Memory B cell (primary cell): ENCODE data around the gene C5orf24.

ENCODE experiments used
- ATAC-seq: fragments of 150-1000 bp; cut with Tn5 transposase; 2 replicates; pipeline ENCODE4 v1.10.0; 2021; ENCODE audit warnings: low read depth, mild to moderate bottlenecking, moderate library complexity
- DNase-seq, 2 donors: peaks; one replicate each; pipeline ENCODE4 v3.0.0; 2022; ENCODE audit warnings: low spot score in 2 of 2
- H3K27ac Mint-ChIP-seq: one replicate; pipeline ENCODE4 v1.8.0; 2022; ENCODE audit warnings: mild to moderate bottlenecking, moderate library complexity, mixed read lengths
- H3K27me3 Mint-ChIP-seq: one replicate; pipeline ENCODE4 v1.8.0; 2022; ENCODE audit warnings: mixed read lengths
- H3K36me3 Mint-ChIP-seq: one replicate; pipeline ENCODE4 v1.8.0; 2022; ENCODE audit warnings: mild to moderate bottlenecking, mixed read lengths
- H3K4me1 Mint-ChIP-seq: one replicate; pipeline ENCODE4 v1.8.0; 2022; ENCODE audit warnings: mixed read lengths
- H3K4me3 Mint-ChIP-seq: one replicate; pipeline ENCODE4 v1.8.0; 2022; ENCODE audit warnings: mild to moderate bottlenecking, moderate library complexity, mixed read lengths
- H3K9me3 Mint-ChIP-seq: one replicate; pipeline ENCODE4 v1.8.0; 2022; ENCODE audit warnings: mixed read lengths

Gene C5orf24

GRCh38 chr5:134845852-134846640 is at the start of gene C5orf24:
TSS of gene C5orf24 (plus strand) at chr5:134845968. CDS start at chr5:134854901, 8,933 bp downstream.
- no peaks in the 10 kb centered on the region for H3K27me3 Mint-ChIP-seq
- ATAC-seq, result peak; percentile 89
- H3K4me3 Mint-ChIP-seq, result peak within 1 kb of the TSS; percentile 92

GRCh38 chr5:134798468-134798867 is 47.3 kb upstream of the C5orf24 start:
- DNase-seq (no peak), ATAC-seq (no peak)
- Mint-ChIP-seq H3K27me3 (no peaks in the 10 kb centered on the region), H3K4me3 (no peak overlapping the region), H3K27ac (no peak overlapping the region), H3K4me1 (no peaks in the 10 kb centered on the region), H3K36me3 (peaks cover 22% of the 10 kb centered on the region), H3K9me3 (no peaks in the 10 kb centered on the region)

More at GRCh38 chr5:134845852-134846640, at the start of gene C5orf24:
- Mint-ChIP-seq H3K9me3 (no peaks in the 10 kb centered on the region), H3K27ac (peak within 1 kb of the TSS; percentile 98), H3K36me3 (peaks cover 4% of the 10 kb centered on the region), H3K4me1 (peaks cover 18% of the 10 kb centered on the region)
- peak; percentile 80 to 84 for DNase-seq

DNA sequence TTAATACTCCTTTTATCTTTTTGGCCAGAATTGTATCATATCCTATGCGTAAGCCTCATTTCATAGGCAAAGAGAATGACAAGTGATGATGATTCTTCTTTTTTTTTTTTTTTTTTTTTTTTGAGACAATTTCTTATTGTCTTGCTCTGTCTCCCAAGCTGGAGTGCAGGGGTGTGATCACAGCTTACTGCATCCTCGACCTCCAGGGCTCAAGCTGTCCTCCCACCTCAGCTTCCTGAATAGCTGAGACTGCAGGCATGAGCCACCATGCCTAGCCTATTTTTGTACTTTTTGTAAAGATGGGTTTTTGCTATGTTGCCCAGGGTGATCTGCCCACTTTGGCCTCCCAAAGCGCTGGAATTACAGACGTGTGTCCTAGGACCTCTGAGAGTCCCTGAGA is 41.9 kb upstream of the C5orf24 start:
- no peak for ATAC-seq
- Mint-ChIP-seq H3K9me3 (no peaks in the 10 kb centered on the region), H3K4me3 (no peak overlapping the region), H3K36me3 (peaks cover 16% of the 10 kb centered on the region), H3K4me1 (no peaks in the 10 kb centered on the region), H3K27me3 (no peaks in the 10 kb centered on the region), H3K27ac (no peak overlapping the region)
- no peak for DNase-seq

- H3K27me3 Mint-ChIP-seq, result no peaks in the 10 kb centered on the region
- H3K36me3 Mint-ChIP-seq, result peaks cover 18% of the 10 kb centered on the region
These were observed 32.4 kb upstream of the C5orf24 start for GRCh38 chr5:134813407-134813806.

DNA sequence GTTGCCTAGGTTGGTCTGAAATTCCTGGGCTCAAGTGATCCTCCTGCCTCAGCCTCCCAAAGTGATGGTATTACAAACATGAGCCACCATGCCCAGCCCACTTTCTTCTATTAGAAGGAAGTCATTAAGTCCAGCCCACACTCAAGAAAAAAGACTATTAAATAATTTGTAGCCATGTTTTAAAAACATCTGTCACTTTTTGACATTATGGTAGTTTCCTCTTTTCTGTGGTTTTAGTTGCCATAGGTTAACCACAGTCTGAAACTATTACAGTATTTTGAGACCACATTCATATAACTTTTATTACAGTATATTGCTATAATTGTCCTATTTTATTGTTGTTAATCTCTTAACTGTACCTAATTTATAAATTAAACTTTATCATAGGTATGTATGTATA is 31.9 kb upstream of the C5orf24 start:
- no peak overlapping the region for H3K4me3 Mint-ChIP-seq
- H3K9me3 Mint-ChIP-seq, result no peaks in the 10 kb centered on the region
- H3K4me1 Mint-ChIP-seq, result peaks cover 6% of the 10 kb centered on the region
- peak overlapping the region; percentile 85 for H3K27ac Mint-ChIP-seq
- DNase-seq (peak in 1 of 2 donors; percentile 8), ATAC-seq (peak; percentile 86)
- no peaks in the 10 kb centered on the region for H3K27me3 Mint-ChIP-seq
- H3K36me3 Mint-ChIP-seq, result peaks cover 18% of the 10 kb centered on the region

More at GRCh38 chr5:134813407-134813806, 32.4 kb upstream of the C5orf24 start:
- Mint-ChIP-seq H3K4me3 (no peak overlapping the region), H3K4me1 (peaks cover 6% of the 10 kb centered on the region), H3K27ac (peak overlapping the region; percentile 85), H3K9me3 (no peaks in the 10 kb centered on the region)
- peak; percentile 72 for ATAC-seq
- no peak for DNase-seq

DNA sequence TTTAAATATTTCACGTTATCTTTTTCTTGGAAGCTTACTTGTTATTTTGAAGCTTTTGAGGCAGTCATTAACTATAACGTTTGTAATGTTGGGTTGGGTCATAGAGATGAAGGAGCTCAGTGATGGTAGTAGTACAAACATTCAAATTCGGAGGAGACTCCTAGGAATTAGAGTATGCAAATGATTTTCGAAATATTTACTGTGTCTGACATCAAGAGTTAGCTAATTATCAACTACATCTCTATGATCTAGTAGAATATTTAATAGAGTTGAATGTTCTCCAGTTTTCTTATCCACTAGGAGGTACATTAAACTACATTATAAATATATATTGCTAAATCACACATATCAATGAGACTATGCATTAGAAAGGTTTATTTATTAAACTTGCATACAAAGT is 28.8 kb upstream of the C5orf24 start:
- Mint-ChIP-seq H3K4me1 (peaks cover 6% of the 10 kb centered on the region), H3K36me3 (peaks cover 21% of the 10 kb centered on the region), H3K9me3 (no peaks in the 10 kb centered on the region), H3K27ac (no peak overlapping the region), H3K4me3 (no peak overlapping the region), H3K27me3 (no peaks in the 10 kb centered on the region)
- no peak for DNase-seq
- no peak for ATAC-seq

DNA sequence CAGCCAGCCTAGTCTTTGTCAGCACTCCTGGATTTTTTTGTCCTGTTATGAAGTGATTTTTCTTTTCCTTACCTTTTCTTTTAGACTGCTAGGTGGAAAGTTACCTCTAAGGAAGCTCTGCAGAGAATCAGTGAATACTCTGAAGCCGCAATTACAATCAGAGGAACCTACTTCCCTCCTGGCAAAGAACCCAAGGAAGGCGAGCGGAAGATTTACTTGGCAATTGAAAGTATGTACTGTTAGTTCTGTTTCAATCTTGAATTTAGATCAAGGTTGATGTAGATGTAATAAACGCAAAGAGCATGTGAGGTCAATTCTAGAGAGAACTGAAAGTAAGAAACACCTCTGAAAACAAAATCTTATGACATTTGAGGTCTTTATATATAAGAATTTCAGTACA is 27.0 kb upstream of the C5orf24 start:
- Mint-ChIP-seq H3K4me1 (peaks cover under 1% of the 10 kb centered on the region), H3K36me3 (peaks cover 20% of the 10 kb centered on the region), H3K27ac (no peak overlapping the region), H3K27me3 (no peaks in the 10 kb centered on the region), H3K9me3 (no peaks in the 10 kb centered on the region), H3K4me3 (no peak overlapping the region)
- ATAC-seq, result no peak
- no peak for DNase-seq

DNA sequence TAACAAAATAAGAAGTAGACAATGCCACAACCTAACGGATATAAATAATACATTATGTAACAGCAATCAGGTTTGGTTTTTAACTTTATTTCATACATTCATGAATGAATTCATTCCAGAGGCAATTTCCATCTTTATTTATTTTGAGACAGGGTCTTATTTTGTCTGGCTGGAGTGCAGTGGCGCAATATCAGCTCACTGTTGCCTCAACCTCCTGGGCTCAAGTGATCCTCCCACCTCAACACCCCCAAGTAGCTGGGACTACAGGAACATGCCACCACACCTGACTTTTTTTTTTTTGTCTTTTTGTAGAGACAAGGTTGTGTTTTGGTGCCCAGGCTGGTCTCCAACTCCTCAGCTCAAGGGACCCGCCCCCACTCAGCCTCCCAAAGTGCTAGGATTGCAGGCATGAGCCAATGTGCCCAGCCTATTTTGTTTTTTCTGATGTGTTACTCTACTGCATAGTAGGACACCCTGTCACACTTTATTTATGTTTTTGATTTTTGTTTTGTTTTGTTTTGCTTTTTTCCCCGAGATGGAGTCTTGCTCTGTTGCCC is 26.3 kb upstream of the C5orf24 start:
- no peak for DNase-seq
- Mint-ChIP-seq H3K9me3 (no peaks in the 10 kb centered on the region), H3K4me3 (no peak overlapping the region), H3K36me3 (peaks cover 20% of the 10 kb centered on the region), H3K27ac (no peak overlapping the region), H3K4me1 (no peaks in the 10 kb centered on the region), H3K27me3 (no peaks in the 10 kb centered on the region)
- ATAC-seq, result no peak

DNA sequence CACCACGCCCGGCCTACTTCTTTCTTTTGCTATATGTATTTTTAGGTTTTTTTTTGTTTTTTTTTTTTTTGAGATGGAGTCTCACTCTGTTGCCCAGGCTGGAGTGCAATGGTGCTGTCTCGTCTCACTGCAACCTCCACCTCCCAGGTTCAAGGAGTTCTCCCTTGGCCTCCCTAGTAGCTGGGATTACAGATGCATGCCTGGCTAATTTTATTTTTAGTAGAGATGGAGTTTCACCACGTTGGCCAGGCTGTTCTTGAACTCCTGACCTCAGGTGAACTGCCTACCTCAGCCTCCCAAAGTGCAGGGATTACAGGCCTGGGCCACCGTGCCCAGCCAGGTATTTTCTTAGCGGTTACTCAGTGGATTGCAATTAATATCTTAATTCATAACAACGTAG is 23.9 kb upstream of the C5orf24 start:
- DNase-seq (no peak), ATAC-seq (no peak)
- H3K27ac Mint-ChIP-seq, result no peak overlapping the region
- peaks cover 21% of the 10 kb centered on the region for H3K36me3 Mint-ChIP-seq
- no peaks in the 10 kb centered on the region for H3K27me3 Mint-ChIP-seq
- no peaks in the 10 kb centered on the region for H3K9me3 Mint-ChIP-seq
- no peak overlapping the region for H3K4me3 Mint-ChIP-seq
- peaks cover 6% of the 10 kb centered on the region for H3K4me1 Mint-ChIP-seq

GRCh38 chr5:134824681-134825080 is 21.1 kb upstream of the C5orf24 start:
- DNase-seq, result no peak
- Mint-ChIP-seq H3K36me3 (peaks cover 19% of the 10 kb centered on the region), H3K9me3 (no peaks in the 10 kb centered on the region), H3K4me3 (no peak overlapping the region), H3K27ac (no peak overlapping the region), H3K27me3 (no peaks in the 10 kb centered on the region), H3K4me1 (peaks cover 6% of the 10 kb centered on the region)
- ATAC-seq, result no peak

DNA sequence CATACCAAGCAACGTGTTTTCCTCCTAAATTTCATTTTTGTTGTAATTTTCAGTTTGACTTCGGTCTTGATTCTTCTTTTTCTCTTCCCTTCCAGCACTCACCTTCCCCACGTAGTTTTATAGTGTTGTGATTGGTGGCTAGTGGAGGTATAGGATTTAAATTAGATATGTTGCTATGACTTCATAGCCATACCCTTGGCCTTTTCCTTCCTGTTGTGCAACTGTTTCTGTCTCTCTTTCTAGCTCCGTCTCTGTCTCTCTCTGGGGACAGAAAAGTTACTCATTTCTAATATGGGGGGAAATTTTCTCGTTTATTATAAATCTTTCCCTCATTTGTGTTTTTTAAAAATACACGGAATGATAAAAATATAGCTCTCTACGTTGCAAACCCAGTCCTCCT is 20.6 kb upstream of the C5orf24 start:
- peak overlapping the region; percentile 68 for H3K27ac Mint-ChIP-seq
- no peak overlapping the region for H3K4me3 Mint-ChIP-seq
- no peaks in the 10 kb centered on the region for H3K9me3 Mint-ChIP-seq
- no peak for DNase-seq
- no peaks in the 10 kb centered on the region for H3K27me3 Mint-ChIP-seq
- H3K36me3 Mint-ChIP-seq, result peaks cover 16% of the 10 kb centered on the region
- H3K4me1 Mint-ChIP-seq, result peaks cover 6% of the 10 kb centered on the region
- ATAC-seq, result no peak

- Mint-ChIP-seq H3K4me3 (no peak overlapping the region), H3K36me3 (peaks cover 5% of the 10 kb centered on the region), H3K4me1 (no peaks in the 10 kb centered on the region), H3K27ac (no peak overlapping the region), H3K27me3 (no peaks in the 10 kb centered on the region), H3K9me3 (no peaks in the 10 kb centered on the region)
- ATAC-seq (no peak), DNase-seq (no peak)
These were observed 12.3 kb upstream of the C5orf24 start for GRCh38 chr5:134833340-134834032.

DNA sequence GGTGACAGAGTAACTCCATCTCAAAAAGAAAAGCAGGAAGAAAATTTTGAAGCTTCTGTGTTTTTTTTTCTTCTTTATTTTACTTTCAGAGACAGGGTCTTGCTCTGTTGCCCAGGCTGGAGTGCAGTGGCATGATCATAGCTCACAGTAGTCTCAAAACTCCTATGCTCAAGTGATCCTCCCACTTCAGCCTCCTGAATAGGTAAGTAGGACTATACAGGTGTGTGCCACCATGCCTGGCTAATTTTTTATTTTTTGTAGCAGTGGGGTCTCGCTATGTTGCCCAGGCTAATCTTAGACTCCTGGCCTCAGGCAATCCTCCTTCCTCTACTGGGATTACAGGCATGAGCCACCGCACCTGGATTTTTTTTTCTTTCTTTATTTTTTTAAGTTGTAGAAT is 10.1 kb upstream of the C5orf24 start:
- no peaks in the 10 kb centered on the region for H3K27me3 Mint-ChIP-seq
- no peak overlapping the region for H3K4me3 Mint-ChIP-seq
- DNase-seq, result no peak
- H3K27ac Mint-ChIP-seq, result no peak overlapping the region
- no peaks in the 10 kb centered on the region for H3K9me3 Mint-ChIP-seq
- H3K36me3 Mint-ChIP-seq, result peaks cover 9% of the 10 kb centered on the region
- no peaks in the 10 kb centered on the region for H3K4me1 Mint-ChIP-seq
- ATAC-seq, result no peak

DNA sequence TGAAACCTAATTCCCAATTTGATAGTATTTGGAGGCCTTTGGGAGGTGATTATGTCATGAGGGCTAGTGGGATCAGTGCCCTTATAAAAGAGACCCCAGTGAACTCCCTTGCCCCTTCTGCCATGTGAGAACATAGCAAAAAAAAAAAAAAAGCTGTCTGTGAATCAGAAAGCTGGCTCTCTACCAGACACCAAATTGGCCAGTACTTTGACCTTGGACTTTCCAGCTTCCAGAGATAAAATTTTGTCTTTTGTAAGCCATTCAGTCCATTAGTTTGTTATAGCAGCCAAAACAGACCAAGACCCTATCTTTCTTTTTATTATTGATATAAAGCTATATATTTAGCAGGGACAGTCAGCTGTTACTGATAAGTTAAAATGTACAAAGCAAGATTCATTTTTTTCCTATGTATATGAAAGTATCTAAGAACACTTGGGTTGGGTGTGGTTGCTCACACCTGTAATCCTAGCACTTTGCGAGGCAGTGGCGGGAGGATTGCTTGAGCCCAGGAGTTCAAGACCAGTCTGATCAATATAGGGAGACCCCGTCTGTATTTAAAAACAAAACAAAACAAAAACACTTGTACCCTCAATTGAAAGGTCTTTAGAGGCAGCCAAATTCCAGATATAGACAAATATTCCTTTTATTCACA is 8.1 kb upstream of the C5orf24 start:
- ATAC-seq (no peak), DNase-seq (no peak)
- Mint-ChIP-seq H3K36me3 (peaks cover 9% of the 10 kb centered on the region), H3K27ac (no peak overlapping the region), H3K4me1 (no peaks in the 10 kb centered on the region), H3K27me3 (no peaks in the 10 kb centered on the region), H3K4me3 (no peak overlapping the region), H3K9me3 (no peaks in the 10 kb centered on the region)
